Gastroesophageal sphincter (tissue), 3 donors: ENCODE data around the gene GOLGA8A.

ENCODE experiments used
- CTCF ChIP-seq, 4 experiments: fragments of 200-600 bp in 2 of 4; fragments of 450-650 bp in 2 of 4; sonication (generic) in 1 of 4; IDR thresholded peaks; one replicate each; pipeline ENCODE4 v1.5.1; 2017 to 2019; ENCODE audit warnings: antibody characterized with exemption in 4 of 4, mild to moderate bottlenecking in 2 of 4, moderate library complexity in 2 of 4
- EP300 ChIP-seq: sonication (generic); formaldehyde crosslinking; IDR thresholded peaks from one replicate; pipeline ENCODE4 v1.6.1; 2017; ENCODE audit warnings: antibody characterized with exemption, mild to moderate bottlenecking
- POLR2A ChIP-seq, 2 donors: fragments of 450-650 bp; IDR thresholded peaks; one replicate each; pipeline ENCODE4 v1.6.1; 2017; ENCODE audit warnings: antibody characterized with exemption in 2 of 2, mild to moderate bottlenecking in 2 of 2, moderate library complexity in 1 of 2

GRCh38 chr15:34470091-34470490 is 32.5 kb upstream of the GOLGA8A start:
- no peak for TF ChIP-seq CTCF (IDR thresholded peaks at IDR 0.05)
- no peak for TF ChIP-seq POLR2A (IDR thresholded peaks at IDR 0.05)
- TF ChIP-seq EP300: no peak
